K562 (cell line): Measurements from ENCODE around the gene SRP9. TPM values are rescaled to one million over a fixed set of nuclear protein-coding genes. Genes with fewer than 3 reads are reported as not detected.

ENCODE experiments used
- ATAC-seq: fragments of 200-7000 bp; cut with Tn5 transposase; 3 replicates; pipeline ENCODE4 v1.9.1; 2020; ENCODE audit warnings: moderate library complexity
- BruUV-seq: library from RNA; stranded (reverse); fragments of 400-500 nt; replicated peaks from 2 replicates; lab custom pipeline; 2021; lab: Mats Ljungman, UMichigan
- CTCF ChIA-PET: fragments of 300-600 bp; formaldehyde crosslinking; extraction: SDS; loops from one replicate; lab custom pipeline; 2021; ENCODE audit warnings: low intra/inter-chr PET ratio; lab: Yijun Ruan, JAX
- POLR2A ChIA-PET: fragments of 300-600, 350-650 bp; sonication (Branson Sonifier 250); formaldehyde crosslinking; extraction: SDS; loops from one replicate; lab custom pipeline; 2021; ENCODE audit warnings: antibody characterized with exemption, inconsistent platforms; lab: Yijun Ruan, JAX
- DNase-seq, 4 experiments: peaks; one replicate each; pipeline versions ENCODE4 v3.0.0 to v3.0.0-alpha.2; 2011 to 2018; ENCODE audit warnings: low spot score in 3 of 4, mixed read lengths in 3 of 4; ENCODE audit errors: extremely low read depth in 1 of 4
- FAIRE-seq: peaks from 2 replicates; lab custom pipeline; 2011; peaks lifted over from hg19 to GRCh38; lab: Jason Lieb, UNC
- H2AFZ ChIP-seq: 2 replicates; pipeline ENCODE4 v1.6.0; 2011; ENCODE audit warnings: low read depth, low read length, control low read depth, inconsistent platforms
- H3K27ac ChIP-seq: fragments of 200-600 bp; 3 replicates; pipeline ENCODE4 v1.8.0; 2011; ENCODE audit warnings: low read depth, mild to moderate bottlenecking, control low read depth, inconsistent platforms, low read length, moderate library complexity, mixed read lengths; ENCODE audit errors: extremely low read depth
- H3K27me3 ChIP-seq, 2 experiments: fragments of 300-600 bp in 1 of 2; 2 replicates in 1 of 2; 3 replicates in 1 of 2; pipeline versions ENCODE4 v1.6.0 to v1.8.0; 2011; ENCODE audit warnings: inconsistent platforms in 2 of 2, low read length in 2 of 2, mild to moderate bottlenecking in 1 of 2, mixed read lengths in 1 of 2, moderate library complexity in 1 of 2; ENCODE audit not compliant: control insufficient read depth in 2 of 2, insufficient read depth in 2 of 2
- H3K36me3 ChIP-seq: fragments of 300-600 bp; 3 replicates; pipeline ENCODE4 v1.8.0; 2011; ENCODE audit warnings: mild to moderate bottlenecking, low read length, inconsistent platforms; ENCODE audit not compliant: control insufficient read depth, insufficient read depth
- H3K4me1 ChIP-seq, 2 experiments: fragments of 200-600 bp in 1 of 2; replicated peaks in 1 of 2; 2 replicates in 1 of 2; 3 replicates in 1 of 2; pipeline versions ENCODE4 v1.5.1 to v1.8.0; 2011; ENCODE audit warnings: inconsistent platforms in 2 of 2, low read length in 2 of 2, mild to moderate bottlenecking in 1 of 2, mixed read lengths in 1 of 2, moderate library complexity in 1 of 2; ENCODE audit not compliant: control insufficient read depth in 2 of 2, insufficient read depth in 2 of 2
- H3K4me2 ChIP-seq: 2 replicates; pipeline ENCODE4 v1.6.1; 2011; ENCODE audit warnings: low read length, control low read depth, inconsistent platforms, mixed read lengths; ENCODE audit not compliant: insufficient read depth
- H3K4me3 ChIP-seq: fragments of 200-600 bp; sonication (generic), shearing (Covaris generic); 2 replicates; pipeline ENCODE4 v1.5.1; 2016; ENCODE audit warnings: control low read depth, inconsistent platforms
- H3K79me2 ChIP-seq: fragments of 200-600 bp; 3 replicates; pipeline ENCODE4 v1.8.0; 2011; ENCODE audit warnings: low read length, inconsistent platforms; ENCODE audit not compliant: control insufficient read depth, insufficient read depth
- H3K9ac ChIP-seq, 2 experiments: 2 replicates each; pipeline versions ENCODE4 v1.6.0 to v1.6.1; 2011; ENCODE audit warnings: low read depth in 2 of 2, low read length in 2 of 2, control low read depth in 1 of 2, inconsistent platforms in 1 of 2, mild to moderate bottlenecking in 1 of 2, mixed read lengths in 1 of 2; ENCODE audit not compliant: insufficient read depth in 1 of 2
- H3K9me1 ChIP-seq: one replicate; pipeline ENCODE4 v1.6.0; 2011; ENCODE audit warnings: inconsistent platforms, mild to moderate bottlenecking, low read length, moderate library complexity; ENCODE audit not compliant: control insufficient read depth, insufficient read depth
- H3K9me3 ChIP-seq: replicated peaks from 2 replicates; pipeline ENCODE4 v1.5.1; 2011; ENCODE audit warnings: low read depth, low read length, inconsistent platforms; ENCODE audit not compliant: control insufficient read depth, insufficient read depth
- H4K20me1 ChIP-seq: replicated peaks from 2 replicates; pipeline ENCODE4 v1.6.1; 2011; ENCODE audit warnings: low read length, inconsistent platforms, mixed read lengths; ENCODE audit not compliant: control insufficient read depth, insufficient read depth
- ELK1 ChIP-seq: sonication (generic); formaldehyde crosslinking; IDR thresholded peaks from 2 replicates; pipeline ENCODE4 v1.8.1; 2022; ENCODE audit warnings: missing genetic modification reagents
- JUNB ChIP-seq: fragments of 450-650 bp; formaldehyde crosslinking; conservative IDR thresholded peaks from 2 replicates; pipeline ENCODE4 v1.4.0; 2020; ENCODE audit warnings: mild to moderate bottlenecking
- SNAPC5 ChIP-seq: fragments of 250-450 bp; sonication (Bioruptor Pico); IDR thresholded peaks from 2 replicates; pipeline ENCODE4 v1.8.0; 2021; ENCODE audit warnings: moderate library complexity, mild to moderate bottlenecking, inconsistent platforms
- ZBTB7A ChIP-seq: IDR thresholded peaks from 2 replicates; pipeline ENCODE4 v1.6.1; 2011; ENCODE audit warnings: low read depth, mild to moderate bottlenecking, low read length, moderate library complexity, borderline replicate concordance; ENCODE audit not compliant: control insufficient read depth
- ZNF316 ChIP-seq: fragments of 450-650 bp; IDR thresholded peaks from 2 replicates; pipeline ENCODE4 v1.6.1; 2016
- WGBS: fragments of 100-300 bp; shearing (Covaris generic); methylation state at CpG from one replicate; pipeline ENCODE4 v1.1.6; 2016; ENCODE audit warnings: low coverage, mixed read lengths; ENCODE audit not compliant: insufficient coverage; ENCODE audit errors: missing lambda C conversion rate; 5-methylcytosine and 5-hydroxymethylcytosine counted together
- in situ Hi-C: fragments of 300-500 bp; cut with MboI; formaldehyde crosslinking; loops from 4 replicates; pipeline ENCODE4 v1.15.0; 2018; ENCODE audit warnings: inconsistent platforms, mixed read lengths
- intact Hi-C: fragments of 100-400 bp; cut with micrococcal nuclease; formaldehyde crosslinking; loops from 2 replicates; pipeline ENCODE4 v1.14.2; 2022
- polyA plus RNA-seq, 8 experiments: library from polyadenylated mRNA; depleted of rRNA in 4 of 8; stranded (reverse) in 5 of 8; unstranded in 3 of 8; fragments of >200 nt; fragmentation: Nextera tagmentation in 2 of 8; fragmentation: Illumina TruSeq in 1 of 8; extraction: Ambion mirVana in 2 of 8; extraction: Trizol in 1 of 8; gene quantifications; 2 replicates each; pipeline versions ENCODE4 v1.2.1 to v1.2.3, GENCODE V29; 2011 to 2014; ENCODE audit warnings: inconsistent platforms in 1 of 8, missing spikeins in 1 of 8
- total RNA-seq, 7 experiments: library from RNA; depleted of rRNA in 6 of 7; stranded (reverse); fragments of >200 nt in 6 of 7; fragmentation: Illumina TruSeq in 2 of 7; extraction: Trizol in 2 of 7; gene quantifications; 2 replicates each; pipeline versions ENCODE4 v1.2.1 to v1.2.3, GENCODE V29; 2011 to 2021; ENCODE audit warnings: low replicate concordance in 1 of 7

Gene SRP9
- total and polyA plus RNA-seq, 9 of the 15 experiments (the other 6 are each of a cell fraction or from before 2014, with no cell fraction given) = 273 to 1,892 (median 668) TPM

- POLR2A ChIA-PET = interaction anchor here (1.7 kb wide), 1 partner anchor 9 kb away, joined by 6 read pairs; no protein-coding TSS in a partner anchor
- no peak overlapping the region for H3K4me2 ChIP-seq
Observed at GRCh38 chr1:225737866-225738265, 39.8 kb upstream of the SRP9 start.

More at GRCh38 chr1:225737866-225738265, 39.8 kb upstream of the SRP9 start:
- H3K4me1 ChIP-seq = no peaks in the 10 kb centered on the region; a peak in 1 of 5 replicates
- in situ Hi-C loops (no loop called here), intact Hi-C loops (no loop called here)
- H4K20me1 ChIP-seq = no peaks in the 10 kb centered on the region
- no peaks in the 10 kb centered on the region for H3K79me2 ChIP-seq
- FAIRE-seq (no peak), ATAC-seq (no peak), DNase-seq (no peak)
- H3K36me3 ChIP-seq = no peaks in the 10 kb centered on the region
- CTCF ChIA-PET = no interaction called here
- H3K27ac ChIP-seq = no peak overlapping the region
- BruUV-seq = no TSS peak
- no peak overlapping the region for H2AFZ ChIP-seq
- H3K9ac ChIP-seq = no peak overlapping the region
- H3K4me3 ChIP-seq = no peak overlapping the region
- peaks cover 32 to 60% of the 10 kb centered on the region in 2 experiments for H3K27me3 ChIP-seq
- 0% methylated on average over 3 of the region's 3 CpGs for WGBS
- TF ChIP-seq ZNF316 = no peak
- no peak for TF ChIP-seq ZBTB7A
- no peak for TF ChIP-seq ELK1 (CRISPR knock-in tag)
- TF ChIP-seq SNAPC5 (CRISPR knock-in tag) = no peak
- no peak for TF ChIP-seq JUNB (CRISPR knock-in tag)
- H3K9me1 ChIP-seq = no peaks in the 10 kb centered on the region
- H3K9me3 ChIP-seq = no peaks in the 10 kb centered on the region
